ENCODE data around the gene VANGL1.

VANGL1 gene

DNA sequence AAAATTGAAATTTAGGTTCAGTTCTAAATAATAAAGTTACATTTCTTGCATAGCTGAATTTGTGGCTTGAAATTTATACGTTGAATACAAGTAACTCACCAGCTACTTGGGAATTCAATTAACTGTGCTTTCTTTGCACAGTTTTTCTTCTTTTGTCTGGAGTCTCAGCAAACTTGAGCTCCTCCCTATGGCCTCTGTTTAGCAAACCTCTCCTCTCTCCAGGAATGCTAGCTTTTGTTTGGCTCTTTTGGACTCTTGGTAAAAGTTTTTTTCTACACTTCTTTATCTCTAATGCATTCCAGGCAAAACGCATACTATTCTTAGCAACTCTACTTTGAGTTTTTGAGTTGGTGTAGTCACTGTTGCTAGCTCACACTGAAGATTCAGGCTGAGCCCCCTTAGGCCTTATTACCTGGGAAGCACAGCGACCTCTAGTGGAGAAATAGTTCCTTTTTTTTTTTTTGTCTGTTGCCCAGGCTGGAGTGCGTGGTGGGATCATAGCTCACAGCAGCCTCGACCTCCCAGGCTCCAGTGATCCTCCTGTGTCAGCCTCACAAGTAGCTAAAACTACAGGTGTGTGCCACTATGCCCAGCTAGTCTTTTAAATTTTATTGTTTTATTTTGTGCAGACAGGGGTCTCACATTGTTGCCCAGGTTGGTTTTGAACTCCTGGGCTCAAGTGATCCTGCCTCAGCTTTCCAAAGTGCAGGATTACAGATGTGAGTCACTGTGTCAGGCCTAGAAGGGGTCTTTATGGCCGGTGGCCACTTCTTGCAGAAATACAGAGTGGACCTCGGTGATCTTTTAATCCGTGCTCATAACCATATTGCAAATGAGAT lies 65.0 kb downstream of the VANGL1 start:
- peak; percentile 36 for DNase-seq

DNA sequence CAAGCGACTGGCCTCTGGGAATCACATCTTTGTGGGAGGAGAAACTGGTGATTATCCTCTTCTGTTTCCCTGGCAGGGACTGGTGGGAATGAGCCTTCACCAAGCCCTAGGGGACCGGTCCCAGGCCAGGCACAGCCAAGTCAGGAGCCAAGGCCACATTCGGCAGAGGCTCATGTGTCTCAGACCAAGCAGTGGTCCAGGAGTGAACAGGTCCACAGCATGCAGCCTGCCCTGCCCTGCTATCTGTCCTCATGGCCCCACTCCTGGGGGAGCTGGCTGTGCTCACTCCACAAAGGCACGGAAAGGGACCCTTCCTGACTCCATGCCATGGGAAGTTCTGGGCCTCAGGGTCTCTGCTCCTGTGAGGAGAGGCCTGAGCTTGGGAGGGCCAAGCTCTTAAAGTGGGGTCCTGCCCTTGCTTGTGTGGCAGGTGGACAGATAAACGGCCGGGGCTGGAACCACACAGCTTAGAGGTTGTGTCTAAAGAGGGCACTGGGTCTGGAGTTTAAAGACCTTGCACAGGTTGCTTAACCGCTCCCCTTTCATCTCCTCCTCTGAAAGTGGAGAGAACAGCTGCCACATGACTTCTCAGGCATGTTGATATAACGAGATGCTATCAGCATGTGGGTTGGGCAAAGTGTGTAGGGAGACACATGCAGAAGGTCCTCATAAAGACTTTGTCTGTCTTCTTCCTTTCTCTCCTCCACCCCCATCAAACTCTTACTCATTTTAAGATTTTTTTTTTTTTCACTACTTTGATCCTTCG lies 69.3 kb downstream of the VANGL1 start:
- no peak for DNase-seq

DNA sequence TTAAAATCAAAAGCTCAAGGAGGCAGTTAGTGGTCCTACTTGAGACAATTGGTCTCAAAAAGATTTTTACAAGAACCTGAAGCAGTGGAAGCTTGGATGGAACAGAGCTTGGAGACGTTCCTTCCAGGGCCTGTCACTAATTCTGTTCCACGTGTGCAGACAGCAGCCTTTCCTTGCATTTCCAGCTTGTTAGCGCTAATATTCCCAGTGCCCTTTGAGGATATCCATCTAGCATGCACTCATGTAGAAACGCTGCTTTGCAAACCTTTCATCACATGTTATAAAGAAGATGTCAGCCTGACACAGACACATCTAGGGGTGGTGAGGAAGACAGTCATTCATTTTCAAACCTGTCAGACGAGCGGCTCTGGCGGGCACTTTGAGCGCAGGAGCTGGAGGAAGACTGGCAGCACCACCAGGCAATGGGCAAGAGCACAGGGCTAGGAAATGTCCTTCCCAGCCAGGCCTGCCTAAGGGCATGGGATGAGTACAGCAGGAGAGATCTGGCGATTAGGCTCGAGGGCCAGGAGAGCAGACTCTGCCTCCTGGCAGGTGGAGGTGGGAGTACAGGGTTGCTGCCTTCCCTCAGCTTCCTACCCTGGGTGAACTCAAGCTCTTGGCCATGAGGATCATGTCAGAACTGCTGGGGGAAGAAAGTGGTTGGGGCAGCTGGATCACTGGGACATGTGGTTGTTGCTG lies 71.3 kb downstream of the VANGL1 start:
- DNase-seq: no peak

DNA sequence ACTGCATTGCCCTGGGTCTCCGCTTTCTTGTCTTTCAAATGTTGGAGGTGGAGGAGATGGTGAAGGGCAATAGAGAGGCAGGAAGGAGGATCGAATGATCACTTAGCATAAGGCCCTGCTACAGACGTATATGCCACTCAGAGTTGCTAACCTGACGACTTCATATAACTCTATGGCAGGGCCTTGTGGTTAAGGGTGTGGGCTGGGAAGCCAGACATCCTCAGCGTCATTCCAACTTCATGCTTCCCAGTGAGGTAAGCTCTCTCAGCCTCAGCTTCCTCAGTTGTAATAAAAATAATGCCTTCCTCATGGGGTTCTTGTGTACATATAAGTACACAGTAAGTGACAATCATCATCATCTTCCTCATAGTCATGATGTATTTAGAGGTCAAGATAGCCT lies 72.1 kb downstream of the VANGL1 start:
- no peak for DNase-seq

DNA sequence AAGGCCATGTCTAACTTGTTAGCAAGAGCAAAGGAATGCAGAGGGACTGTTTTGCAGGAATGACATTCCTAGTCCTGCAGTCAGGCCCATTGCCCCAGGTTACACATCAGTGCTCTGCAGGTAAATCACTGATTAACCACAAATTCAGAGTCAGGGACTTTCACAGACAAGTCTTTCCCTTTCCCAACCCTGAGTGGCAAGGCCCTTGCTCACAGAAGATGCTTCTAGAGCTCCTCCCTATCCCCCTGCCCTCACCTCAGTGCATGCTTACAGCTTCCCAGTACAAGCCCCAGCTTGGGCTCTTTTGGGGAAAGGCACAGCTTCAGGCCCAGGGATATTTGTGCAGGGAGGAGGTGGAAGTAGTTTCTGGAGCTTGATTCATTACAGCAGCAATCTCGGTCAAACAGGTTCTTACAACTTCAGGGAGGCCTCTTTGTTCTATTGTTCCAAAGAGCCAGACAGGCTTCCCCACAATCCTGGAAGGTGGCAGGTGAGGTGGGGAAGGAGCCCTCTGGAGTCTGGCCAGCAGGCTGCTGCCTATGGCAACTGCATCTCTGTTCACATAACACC lies 72.9 kb downstream of the VANGL1 start:
- no peak for DNase-seq

DNA sequence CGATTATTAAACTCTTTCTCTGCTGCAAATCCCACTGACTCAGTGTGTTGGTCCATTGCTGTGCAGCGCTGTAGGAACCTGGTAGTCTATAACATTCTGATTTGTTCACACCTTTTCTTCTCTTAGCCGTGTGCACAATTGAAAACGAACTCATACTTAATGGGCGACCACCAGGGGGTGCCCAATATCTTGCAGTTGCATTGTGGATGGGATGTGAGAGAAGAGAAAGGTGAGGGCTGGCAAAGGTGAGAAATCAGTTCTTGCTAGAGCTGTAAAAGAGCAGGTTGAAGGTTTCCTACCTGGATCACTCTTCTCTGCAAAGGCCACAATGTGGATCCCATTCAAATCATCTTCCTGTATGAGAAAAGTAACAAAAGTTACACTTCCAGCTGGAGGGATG lies 75.8 kb downstream of the VANGL1 start:
- DNase-seq: peak; percentile 44

DNA sequence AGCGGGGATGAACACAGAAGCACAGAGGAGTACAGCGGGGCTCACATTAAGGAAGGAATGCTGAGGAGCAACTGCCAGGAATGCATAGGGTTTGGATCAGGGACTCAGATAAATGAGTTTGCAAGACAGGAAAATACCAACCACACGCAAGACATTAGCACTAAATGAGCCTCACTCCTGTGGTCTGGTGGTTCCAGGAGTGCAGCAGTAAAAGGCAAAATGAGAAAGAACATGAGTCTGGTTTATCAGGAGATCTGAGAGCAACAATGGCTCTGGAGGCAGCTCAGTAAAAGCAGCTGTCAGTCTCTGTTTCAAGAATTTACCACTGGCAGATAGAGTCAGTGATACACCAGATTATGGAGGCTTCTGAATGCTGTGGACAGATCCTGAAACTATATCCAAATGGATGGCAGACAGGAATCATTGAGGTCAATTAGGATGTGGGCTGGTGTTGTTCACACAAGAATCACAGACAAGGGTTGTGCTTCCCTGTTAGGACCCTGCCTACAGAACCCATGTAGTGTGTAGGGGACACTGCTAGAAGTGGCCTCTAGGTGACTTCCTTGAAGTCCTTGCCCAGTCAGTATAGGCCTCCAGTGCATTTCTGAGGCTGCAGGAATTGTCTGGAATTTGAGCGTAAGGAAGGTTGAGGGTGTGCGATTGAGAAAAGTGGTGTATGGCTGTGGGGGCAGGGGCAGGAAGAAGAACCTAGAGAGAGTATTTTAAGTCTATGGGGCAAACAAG lies 76.4 kb downstream of the VANGL1 start:
- DNase-seq: no peak

DNA sequence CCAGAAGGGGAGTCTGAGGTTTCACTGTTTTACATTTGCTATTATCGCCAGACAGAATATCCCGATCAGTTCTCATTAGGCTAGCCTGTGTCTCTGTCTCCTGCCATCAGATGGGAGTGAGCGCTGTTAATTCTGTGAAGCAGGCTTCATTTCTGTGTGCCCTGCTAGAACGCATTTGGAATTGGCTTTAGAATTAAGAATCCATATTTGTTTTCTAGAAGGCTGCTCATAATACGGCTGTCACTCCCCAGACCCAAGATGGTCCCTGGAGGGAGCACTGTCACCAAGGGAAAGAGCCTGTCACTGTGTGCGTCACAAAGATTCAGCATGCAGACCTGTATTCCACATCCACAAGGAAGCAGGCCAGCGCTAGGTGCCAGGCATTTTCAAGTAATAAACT lies 77.5 kb downstream of the VANGL1 start:
- DNase-seq: no peak

DNA sequence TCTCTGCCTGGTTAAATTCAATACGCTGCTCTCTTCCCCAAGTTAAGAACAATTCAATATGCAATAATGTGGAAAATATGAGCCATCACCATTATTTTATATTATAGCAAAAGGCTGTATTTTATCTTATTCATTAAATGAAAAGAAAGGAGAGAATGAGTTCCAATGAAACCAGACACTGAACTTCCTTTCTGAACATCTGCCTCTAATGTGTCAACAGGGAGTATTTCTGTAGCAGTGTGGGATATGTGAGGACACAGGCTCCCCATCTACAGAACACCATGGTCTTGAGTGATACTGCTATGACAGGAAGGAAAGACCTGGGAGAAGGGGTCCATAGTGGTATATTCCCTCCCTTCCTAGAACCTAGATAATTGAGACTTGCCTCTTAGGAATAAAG lies 80.5 kb downstream of the VANGL1 start:
- no peak for DNase-seq

DNA sequence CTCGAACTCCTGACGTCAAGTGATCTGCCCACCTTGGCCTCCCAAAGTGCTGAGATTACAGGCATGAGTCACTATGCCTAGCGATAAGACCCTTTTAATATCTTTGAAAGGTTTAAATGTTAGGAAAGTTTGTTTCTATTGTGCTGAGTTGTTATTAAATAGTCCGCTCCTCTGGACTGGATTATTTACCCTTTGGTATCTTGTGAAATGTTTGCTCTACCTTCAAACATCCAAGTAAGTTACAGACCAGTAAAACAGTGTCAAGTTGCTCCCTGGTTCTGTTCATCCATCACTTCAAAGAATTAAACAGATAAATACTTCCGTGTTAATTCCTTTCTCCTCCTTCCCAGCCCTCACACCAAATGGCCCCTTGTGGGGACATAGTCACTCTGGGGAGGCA lies 82.0 kb downstream of the VANGL1 start:
- DNase-seq: no peak

DNA sequence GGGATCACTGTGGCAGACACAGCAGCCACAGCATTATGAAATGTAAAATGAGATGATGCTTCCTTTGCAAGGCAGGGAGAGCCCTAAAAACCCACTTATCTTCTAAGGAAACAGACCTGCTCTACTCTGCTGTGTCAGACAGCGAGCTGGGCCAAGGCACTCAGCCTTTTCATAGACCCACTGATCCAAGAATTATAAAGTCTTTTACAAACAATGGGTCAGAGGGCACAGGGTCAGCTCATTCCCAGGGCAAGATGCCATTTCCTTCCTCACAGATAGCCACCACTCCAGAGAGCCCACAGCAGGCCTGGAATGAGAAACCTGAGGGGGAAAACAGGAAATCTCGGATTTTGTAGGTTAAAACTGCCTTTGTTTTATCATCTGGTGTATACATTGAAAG lies 83.8 kb downstream of the VANGL1 start:
- no peak for DNase-seq

DNA sequence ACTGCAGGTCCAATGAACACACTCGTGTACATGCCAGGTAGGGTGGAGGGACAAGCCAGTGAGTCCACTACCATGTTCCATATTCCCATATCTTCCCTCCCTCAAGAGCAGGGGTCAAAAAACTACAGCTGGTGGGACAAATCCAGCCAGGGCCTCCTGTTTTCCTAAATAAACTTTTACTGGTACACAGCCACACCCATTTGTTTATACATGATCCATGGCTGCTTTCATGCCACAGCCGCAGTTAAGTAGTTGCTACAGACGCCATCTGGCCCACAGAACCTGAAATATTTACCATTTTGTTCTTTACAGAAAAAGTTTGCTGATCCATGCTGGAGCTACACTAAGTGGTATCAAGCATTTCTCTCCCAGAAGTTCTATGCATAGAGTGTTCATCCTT lies 84.4 kb downstream of the VANGL1 start:
- no peak for DNase-seq

DNA sequence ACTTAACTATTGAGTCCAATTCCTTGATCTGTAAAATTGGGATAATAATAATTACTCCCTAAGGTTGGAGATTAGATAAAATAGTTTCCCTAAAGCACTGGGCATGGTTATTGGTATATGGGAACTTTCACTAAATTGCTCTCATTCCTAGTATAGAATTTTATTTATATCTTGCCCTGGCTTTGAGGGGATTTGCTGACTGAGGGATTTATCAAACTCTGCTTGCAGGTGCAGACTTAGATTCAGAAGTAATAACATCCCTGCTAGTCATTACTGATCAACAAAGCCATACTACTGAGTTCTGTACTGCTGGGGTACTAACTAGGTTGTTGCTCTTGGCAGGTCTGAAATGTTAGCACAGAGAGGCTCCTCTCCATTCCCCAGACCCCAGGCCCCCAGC lies 84.8 kb downstream of the VANGL1 start:
- no peak for DNase-seq

DNA sequence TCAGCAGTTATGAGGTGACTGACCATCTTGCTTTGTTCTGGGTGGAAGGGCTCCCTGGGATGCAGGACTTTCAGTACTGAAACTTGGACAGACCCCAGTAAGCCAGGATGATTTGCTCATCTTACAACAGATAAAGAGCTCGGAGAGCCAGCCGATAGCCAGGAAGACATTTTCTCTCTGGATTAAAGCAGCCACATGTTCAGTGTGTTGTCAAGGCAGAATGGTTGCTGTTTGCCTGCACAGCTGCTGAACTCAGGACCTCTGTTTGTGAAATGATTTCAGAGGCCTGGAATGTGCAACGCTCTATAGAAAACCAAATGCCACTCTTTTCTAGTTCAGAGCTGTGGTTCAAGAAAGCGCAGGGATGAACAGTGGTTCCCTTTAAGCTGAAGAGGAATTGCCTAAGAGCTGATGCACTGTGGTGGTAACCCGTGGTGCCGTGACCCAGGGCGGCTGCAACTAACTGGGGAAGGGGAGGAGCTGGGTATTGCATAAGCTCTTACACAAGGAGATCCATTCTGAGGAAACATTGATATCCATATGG lies 86.0 kb downstream of the VANGL1 start:
- peak; percentile 4 for DNase-seq

DNA sequence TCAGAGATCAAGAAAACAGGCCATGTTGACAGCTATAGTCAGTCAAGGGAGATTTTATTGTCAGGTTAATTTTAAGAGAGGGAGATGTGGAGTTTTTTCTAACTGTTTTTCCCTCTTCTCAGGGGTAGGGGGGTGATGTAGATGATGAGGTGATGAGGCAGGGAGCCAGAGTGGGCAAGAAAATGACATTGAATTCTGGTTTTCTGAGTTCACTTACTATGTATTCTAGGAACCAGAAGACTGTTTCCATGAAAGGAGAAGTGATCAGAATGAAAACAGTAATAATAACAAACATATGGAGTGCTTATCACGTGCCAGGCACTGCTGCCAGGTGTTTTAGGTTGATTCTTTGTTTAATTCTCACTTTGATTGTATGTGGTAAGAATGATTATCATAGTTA lies 86.6 kb downstream of the VANGL1 start:
- DNase-seq: no peak

DNA sequence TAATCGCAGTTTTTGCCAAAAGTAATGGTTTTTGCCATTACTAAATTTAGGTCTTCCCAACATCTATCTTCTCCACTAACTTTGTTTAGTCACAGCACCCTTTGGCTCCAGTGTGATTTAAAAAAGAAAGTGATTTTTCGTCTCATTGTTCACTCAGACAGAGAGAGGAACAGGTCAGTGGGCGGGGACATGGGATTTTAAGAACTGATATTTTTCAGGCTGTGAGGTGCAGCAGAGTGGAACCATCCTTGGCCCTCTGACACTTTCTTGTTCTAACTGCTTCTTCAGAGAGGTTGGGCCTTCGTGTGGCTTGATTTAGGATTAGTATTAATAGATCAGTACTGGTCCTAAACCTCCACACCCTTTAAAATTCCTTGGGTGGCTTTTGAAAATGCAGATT lies 88.0 kb downstream of the VANGL1 start:
- DNase-seq: no peak

DNA sequence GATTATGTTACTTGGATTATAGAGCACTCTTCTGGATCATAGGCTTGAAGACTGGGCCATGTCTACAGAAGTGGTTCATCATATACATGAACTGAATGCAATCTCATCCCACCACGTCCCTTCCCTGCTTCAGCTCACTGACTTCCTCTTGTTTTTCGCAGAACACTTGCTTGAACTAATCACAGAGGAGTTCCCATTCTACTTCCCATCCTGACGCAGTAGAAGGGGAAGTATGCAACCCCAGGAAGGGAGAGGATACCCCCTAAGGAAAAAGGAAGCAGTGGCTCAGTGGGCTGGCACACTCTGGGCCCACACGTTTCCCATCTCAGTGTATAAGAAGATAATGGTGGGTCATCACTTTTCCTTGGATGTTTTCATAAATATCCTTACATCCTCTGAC lies 90.5 kb downstream of the VANGL1 start:
- no peak for DNase-seq

DNA sequence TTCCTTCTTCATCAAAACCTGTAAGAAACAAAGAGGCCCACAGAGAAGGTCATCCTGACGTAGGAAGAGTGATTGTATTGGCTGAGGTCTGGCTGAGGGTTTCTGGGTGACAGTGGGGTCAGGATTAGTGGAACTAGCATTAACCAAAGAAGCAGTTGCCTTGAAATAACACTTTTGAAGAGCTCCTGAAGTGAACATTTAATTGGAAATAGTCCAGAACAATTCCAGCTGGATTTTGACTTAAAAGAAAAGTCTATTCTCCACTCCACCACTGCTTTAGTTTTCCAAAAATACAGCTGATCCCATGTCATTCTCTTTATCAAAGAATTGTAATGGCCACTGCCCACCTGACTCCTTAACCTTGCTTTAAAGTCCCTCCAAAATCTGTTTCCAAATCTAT lies 99.0 kb downstream of the VANGL1 start:
- no peak for DNase-seq

DNA sequence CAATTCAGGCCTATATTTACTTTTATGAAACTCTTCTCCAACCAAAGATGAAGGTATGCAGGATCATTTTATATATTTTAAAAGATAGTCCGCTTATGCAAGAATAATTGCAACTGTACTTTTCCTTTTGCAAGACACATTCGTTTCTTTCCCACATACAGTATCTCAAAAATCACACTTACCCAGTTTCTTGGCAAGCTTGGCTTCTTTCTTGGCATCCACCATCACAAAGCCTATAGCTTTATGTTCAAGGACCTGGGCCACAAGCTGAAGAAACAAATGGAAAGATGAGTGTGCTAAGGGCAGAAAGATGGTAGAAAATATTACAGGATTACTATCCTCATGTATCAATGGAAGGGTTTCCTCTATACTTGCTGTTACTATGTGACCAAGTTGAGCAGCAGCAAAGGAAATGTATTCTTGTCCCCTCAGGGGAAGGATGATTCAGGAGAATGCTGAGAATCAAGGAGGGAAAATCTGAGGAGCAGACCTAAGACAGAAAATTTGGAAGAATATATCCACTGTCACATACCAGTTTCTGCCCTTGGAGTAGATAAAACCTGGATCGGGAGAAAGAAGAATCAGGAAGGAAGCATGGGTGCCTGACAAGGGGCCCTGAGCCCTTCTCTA lies 103.0 kb downstream of the VANGL1 start:
- no peak for DNase-seq

DNA sequence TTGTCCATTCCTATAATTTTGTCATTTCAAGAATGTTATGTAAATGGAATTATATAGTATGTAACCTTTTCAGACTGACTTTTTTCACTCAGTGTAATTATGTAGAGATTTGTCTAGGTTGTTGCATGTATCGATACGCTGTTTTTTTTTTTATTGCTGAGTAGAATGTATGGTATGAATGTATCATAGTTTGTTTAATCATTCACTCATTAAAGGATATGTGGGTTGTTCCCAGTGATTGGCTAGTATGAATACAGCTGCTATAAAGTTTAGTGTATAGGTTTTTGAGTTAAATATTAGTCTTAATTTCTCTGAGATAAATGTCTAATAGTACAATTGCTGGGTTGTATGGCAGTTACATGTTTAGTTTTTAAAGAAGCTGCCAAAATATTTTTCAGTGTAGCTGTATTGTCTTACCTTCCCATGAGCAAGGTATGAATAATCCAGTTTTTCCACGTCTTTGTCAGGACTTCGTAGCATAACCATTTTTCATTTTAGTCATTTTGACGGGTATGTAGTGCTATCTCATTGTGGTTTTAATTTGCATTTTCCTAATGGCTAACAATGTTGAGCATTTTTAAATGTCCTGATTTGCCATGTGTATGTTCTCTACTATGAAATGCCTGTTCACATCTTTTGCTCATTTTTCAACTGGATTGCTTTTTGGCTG lies 104.4 kb downstream of the VANGL1 start:
- DNase-seq: no peak
